Effector CD4-positive, alpha-beta T cell (primary cell): ENCODE measurements around the gene CRADD.
"Not testable (repeated sequence)": the region's sequence is repeated elsewhere in the genome, so short reads cannot be mapped to it uniquely, and the experiment has no call there.

Source experiments
- DNase-seq: peaks from one replicate; pipeline ENCODE4 v3.0.0-alpha.2; 2020

CRADD gene

GRCh38 chr12:93762059-93762719 lies 85.0 kb downstream of the CRADD start:
- DNase-seq = no peak

DNA sequence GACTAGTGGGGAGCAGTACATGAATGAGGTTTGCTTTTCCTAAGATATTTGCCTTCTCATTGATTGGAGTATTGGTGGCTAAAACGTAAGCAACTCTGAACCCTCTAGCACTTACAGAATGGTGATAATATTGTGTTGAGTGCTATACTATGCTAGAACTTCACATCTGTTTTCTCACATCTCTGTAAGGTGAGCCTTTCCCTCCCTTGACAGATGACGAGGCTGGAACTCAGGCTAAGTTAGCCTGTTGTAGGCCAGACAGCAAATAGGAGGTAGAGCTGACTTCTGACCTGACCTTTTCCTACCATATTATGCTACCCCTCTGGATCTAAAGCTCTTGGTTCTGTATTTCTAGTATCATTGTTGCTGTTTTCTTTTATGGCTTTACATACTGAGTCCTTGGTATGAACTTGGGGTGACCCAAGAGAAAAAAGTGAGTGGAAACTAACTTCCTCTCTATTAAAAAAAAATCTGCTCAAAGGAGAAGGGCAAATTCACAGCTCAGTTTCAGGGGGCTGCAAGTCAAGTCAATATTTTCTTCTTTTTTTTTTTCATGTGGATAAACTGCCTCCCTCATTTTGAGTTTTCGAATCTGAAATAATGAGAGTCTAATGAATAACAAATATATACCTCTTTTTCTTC lies 85.9 kb downstream of the CRADD start:
- DNase-seq = no peak

DNA sequence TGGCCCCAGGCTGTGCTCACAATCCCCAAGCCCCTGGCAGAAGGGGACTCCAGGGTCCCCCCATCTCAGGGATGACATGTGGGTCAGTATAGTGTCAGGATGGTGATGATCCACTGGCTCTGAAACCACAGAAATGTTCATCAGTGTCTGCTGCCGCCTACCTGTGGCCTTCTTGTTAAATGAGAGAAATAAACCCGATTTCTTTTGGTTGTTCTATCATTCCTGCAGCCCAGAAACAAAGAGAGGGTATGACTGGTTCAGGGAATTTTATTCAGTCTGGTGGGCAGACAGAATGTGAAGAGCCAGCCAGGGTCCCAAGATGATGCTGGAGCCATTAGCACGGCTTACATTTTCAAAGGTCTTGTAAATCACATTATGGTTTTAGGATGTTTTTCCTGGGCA lies 86.6 kb downstream of the CRADD start:
- DNase-seq = no peak

DNA sequence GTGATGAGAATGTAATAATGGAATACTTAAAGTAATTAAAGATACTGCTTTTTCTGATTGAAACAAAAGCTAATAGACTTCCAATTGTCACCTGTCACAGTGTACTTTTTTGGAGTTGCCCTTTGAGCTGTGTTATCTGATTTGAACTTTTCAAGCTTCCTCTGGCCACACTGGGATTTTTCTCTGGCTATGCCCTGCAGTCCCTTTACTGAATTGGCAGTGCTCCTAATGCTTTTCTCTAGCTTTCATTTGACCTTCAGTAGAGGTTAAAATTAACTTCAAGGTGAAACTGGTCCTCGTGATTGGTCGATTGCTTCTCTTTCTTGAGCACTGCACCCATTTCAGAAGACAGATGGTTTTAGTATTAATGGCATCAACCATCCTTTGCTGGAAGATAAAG lies 89.2 kb downstream of the CRADD start:
- no peak for DNase-seq

DNA sequence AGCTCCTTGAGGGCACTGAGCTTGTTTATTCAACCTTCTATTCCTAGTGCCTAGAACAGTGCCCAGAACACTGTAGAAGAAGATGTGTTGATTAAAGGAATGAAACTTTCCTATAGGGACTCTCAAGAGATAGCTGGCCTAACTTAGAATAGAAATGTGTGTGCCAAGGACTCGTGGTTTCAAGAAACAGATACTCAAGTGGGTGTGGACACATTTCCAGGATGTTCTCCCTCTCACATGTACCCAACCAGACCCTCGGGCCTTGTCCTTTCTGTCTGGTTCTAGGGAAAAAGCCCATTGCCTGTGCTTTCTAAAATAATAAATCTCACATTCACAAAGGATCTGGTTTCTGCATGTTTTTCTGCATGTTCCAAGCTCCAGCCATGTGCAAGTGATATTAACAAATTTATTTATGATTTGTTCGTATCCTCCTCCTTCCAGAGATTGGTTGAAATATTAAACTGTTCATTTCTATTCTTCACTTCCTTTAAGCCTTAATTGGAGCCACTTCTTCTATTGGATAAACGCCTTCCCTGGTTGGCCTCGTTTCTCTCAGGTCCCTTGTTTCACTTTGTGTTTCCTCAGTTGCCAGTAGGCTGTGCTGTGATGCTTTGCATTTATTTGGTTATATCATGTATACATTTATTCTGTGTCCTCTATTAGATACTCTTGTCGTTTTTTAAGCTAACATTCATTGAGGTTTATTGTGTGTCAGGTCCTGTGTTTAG lies 89.8 kb downstream of the CRADD start:
- DNase-seq = peak; percentile 20

- DNase-seq = no peak
Measured at GRCh38 chr12:93767524-93767863, 90.3 kb downstream of the CRADD start.

DNA sequence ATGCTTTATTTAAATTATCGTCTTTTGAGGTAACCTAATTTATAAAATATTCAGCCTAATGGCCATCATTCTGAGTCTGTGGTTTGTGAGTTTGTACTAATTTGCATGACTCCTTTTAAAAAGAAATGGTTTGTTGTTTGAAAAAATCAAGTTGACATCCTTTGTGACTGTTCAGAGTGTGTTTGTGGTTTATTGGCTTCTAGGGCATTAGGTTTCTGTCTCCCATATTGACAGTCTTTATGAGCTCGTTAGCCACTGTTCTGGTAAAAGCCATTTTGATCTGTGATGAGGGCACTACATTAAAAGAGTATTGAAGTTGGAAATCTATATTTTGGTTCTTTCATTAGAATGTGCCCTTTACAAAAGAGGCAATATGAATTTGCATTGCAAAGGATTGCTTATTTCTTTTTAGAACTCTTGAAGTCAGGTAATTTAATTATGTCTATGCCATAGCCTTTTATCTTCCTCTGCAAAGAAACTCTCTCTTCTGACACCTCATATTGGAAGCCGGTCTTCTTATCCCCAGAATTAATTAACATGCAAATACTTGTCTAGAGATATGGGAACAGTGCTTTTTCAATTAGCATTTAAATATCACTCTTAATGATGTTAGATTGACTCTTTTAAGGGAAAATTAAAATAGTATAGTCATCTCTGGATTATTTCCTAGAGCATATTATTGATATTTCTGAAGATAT lies 95.0 kb downstream of the CRADD start:
- DNase-seq = no peak

DNA sequence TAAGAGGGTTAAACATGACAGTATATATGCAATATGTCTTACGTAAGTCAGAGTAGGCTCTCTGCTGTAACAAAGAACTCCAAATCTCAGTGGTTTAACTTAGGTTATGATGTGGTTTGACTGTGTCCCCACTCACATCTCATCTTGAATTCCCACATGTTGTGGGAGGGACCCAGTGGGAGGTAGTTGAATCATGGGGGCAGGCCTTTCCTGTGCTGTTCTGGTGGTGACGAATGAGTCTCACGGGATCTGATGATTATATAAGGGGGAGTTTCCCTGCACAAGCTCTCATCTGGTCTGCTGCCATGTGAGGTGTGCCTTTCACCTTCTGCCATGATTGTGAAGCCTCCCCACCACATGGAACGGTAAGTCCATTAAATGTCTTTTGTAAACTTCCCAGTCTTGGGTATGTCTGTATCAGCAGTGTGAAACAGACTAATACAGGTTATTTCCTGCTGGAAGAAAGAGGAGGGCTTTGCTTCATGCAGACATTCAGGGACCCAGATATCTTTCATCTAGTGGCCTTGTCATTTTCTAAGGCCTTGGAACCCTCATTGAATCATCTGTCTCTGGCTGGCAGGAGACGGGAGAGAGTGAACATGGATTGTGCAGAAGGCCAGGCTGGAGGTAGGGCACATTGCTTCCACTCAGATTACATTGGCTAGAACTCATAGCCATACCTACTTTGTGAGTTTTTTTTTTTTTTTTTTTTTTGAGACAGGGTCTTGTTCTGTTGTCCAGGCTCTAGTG lies 96.1 kb downstream of the CRADD start:
- DNase-seq = no peak

GRCh38 chr12:93776581-93777018 lies 99.4 kb downstream of the CRADD start:
- DNase-seq = no peak

DNA sequence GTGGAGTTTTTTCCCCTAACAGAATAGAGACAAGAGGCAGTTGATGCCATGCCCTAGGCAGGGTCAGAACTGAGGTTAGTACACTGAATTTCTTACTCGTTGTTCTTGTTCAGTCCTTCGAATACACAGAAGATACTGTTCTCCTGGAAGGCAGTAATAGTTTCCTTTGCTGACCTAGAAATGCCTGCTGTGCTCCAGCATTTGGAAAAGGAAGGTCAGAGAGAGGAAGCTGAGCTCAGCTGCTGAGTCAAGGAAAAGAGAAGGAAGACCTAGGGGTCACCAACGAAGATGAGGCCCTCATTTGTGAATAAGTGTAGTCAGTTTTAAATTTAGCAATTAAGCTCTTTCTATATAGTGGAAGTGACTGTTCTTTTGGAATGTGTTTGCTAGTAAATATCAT lies 100.1 kb downstream of the CRADD start:
- DNase-seq = no peak

- DNase-seq = no peak
Measured at GRCh38 chr12:93778306-93778705, 101.1 kb downstream of the CRADD start.

GRCh38 chr12:93778766-93779165 lies 101.6 kb downstream of the CRADD start:
- no peak for DNase-seq

- no peak for DNase-seq
Measured at GRCh38 chr12:93780101-93780641, 103.0 kb downstream of the CRADD start.

- DNase-seq = not testable (repeated sequence)
Measured at GRCh38 chr12:93780886-93781285, 103.7 kb downstream of the CRADD start.

DNA sequence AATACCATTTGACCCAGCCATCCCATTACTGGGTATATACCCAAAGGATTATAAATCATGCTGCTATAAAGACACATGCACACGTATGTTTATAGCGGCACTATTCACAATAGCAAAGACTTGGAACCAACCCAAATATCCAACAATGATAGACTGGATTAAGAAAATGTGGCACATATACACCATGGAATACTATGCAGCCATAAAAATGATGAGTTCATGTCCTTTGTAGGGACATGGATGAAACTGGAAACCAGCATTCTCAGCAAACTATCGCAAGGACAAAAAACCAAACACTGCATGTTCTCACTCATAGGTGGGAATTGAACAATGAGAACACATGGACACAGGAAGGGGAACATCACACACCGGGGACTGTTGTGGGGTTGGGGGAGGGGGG lies 104.8 kb downstream of the CRADD start:
- DNase-seq = not testable (repeated sequence)

- DNase-seq = no peak
Measured at GRCh38 chr12:93782853-93783252, 105.7 kb downstream of the CRADD start.

DNA sequence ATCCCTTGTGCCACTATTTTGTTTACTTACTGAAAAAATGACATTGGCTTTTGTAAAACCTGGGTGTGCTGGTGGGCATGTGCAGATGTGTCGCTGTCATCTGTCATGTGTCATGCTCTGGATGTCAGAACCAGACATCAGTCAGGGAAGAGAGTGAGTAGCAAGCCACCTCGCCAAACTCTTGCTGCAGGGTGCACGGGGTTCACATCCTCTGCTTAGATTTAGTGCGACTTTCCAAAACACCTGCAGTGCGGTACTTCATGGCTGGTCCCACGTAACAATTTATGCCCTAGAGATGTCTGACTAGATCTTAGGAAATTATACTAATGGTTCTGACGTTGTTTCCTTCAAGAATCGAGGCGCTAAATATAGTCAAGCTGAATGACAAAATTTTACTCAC lies 106.7 kb downstream of the CRADD start:
- peak; percentile 46 for DNase-seq

DNA sequence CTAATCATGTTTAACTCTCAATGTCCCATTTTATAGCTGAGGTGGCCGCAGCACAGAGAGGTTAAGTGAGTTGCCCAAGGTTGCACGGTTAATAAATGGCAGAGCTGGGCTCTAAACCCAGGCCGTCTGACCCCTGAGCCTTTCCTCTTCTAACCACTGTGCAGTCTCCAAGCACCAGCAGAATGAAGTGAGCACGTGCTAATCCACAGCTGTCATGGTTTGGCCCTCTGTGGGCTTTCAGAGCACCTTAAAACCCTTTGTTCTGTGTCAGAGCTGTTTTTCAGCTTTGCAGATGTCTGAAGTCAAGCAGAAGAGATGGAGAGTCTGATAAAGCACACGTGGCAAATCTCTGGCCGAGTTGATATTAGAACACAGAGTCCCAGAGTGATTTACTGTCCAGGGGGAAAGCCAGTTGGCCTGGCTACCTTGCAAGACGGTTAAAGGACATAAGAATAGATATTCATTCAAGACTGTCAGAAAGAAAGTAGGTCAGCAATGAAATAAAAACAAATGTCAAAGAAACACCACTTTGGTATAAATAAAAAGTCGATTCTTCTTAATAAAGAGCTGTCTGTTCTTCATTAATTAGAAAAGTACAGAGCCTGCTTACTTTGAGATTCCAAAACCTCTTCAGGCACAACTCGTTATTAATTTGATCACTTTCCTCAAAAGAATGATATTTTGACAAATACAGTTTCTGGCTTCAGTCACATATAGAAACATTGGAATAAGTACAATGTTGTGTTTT lies 107.3 kb downstream of the CRADD start:
- peak; percentile 8 for DNase-seq

- peak; percentile 35 for DNase-seq
Measured at GRCh38 chr12:93785249-93786010, 108.3 kb downstream of the CRADD start.

DNA sequence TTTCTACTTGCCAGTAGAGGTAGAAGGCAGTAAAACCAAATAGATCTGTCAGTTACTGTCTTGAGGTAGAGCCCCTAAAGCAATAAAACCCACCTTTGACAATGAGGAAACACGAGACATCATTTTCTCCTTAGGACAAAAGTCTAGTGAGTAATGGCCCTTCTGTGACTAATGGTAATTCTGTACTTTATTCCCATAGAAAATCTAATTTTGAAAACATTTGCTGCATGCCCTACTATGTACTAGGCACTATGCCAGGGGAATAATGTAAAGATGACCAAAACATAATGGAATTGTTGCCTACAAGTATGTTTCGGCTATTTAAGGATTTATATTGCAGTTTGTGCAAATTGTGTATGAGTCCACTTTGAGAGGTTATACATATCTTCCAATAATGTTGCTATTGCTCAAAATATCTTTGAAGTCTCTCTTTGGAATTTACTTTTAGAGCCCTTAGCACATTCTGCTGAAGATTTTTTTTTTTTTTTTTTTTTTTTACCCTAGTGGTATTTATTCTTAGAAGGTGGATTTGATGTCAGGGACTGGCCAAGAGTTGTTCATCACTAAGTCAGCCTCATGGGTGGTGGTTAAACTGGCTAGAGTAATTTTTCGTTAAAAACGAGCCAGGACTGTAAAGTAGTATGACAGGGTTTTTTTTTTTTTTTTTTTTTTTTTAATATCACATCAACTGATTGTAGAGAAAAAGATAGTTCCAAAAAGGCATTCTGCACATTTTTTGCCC lies 109.7 kb downstream of the CRADD start:
- no peak for DNase-seq
